Measurements from ENCODE around the gene ARHGAP18.

DNA sequence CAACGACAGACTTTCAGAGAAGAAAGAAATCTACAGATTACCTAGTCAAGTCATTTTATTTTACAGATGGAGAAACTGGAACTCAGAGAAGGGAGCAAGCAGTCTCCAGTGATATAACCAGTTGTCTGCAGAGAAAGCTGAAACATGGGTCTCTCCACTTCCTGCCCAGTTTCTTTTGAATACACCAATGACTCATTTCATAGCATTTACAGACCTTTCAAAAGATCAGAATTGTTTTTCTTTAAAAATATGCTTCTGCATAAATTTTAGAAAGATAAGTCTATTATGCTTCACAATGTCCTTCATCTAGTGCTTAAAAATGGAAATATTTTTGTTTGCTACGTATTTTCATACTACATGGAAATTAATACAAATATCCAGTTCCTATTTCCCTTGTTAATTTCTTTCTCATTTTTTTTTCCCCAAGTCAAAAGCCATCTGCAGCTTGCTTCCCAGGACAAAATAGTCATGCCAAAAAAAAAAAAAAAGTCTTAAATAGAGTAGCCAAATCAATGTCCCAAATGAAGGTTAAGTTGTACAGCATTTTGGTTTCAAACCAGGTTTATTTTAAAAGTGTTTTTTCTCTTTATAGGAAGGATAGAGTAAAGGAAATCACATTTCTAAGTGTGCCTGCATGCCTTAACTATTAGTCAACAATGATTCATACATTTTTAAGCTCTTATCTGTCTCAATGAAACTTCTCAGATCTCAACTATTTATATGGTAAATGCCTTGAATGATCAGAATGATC is 36.9 kb downstream of the ARHGAP18 start:
- TF ChIP-seq ZBTB7A (IDR thresholded peaks at IDR 0.05; ENCODE audit: low read depth): no peak
- no peak for TF ChIP-seq TAF1 (IDR thresholded peaks at IDR 0.05; ENCODE audit: low read depth)
- no peak for TF ChIP-seq CEBPB (IDR thresholded peaks at IDR 0.05)
- no peak; the same call in 1 of the 2 replicates for TF ChIP-seq NFIC (IDR thresholded peaks at IDR 0.05)
- TF ChIP-seq FOXM1 (IDR thresholded peaks at IDR 0.05; ENCODE audit: borderline replicate concordance, low read depth): peak; percentile 74
- no peak for TF ChIP-seq RAD21 (IDR thresholded peaks at IDR 0.05; ENCODE audit: low read depth)
